ENCODE results near the gene OSTM1.

The OSTM1 gene, protein sequence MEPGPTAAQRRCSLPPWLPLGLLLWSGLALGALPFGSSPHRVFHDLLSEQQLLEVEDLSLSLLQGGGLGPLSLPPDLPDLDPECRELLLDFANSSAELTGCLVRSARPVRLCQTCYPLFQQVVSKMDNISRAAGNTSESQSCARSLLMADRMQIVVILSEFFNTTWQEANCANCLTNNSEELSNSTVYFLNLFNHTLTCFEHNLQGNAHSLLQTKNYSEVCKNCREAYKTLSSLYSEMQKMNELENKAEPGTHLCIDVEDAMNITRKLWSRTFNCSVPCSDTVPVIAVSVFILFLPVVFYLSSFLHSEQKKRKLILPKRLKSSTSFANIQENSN

DNA sequence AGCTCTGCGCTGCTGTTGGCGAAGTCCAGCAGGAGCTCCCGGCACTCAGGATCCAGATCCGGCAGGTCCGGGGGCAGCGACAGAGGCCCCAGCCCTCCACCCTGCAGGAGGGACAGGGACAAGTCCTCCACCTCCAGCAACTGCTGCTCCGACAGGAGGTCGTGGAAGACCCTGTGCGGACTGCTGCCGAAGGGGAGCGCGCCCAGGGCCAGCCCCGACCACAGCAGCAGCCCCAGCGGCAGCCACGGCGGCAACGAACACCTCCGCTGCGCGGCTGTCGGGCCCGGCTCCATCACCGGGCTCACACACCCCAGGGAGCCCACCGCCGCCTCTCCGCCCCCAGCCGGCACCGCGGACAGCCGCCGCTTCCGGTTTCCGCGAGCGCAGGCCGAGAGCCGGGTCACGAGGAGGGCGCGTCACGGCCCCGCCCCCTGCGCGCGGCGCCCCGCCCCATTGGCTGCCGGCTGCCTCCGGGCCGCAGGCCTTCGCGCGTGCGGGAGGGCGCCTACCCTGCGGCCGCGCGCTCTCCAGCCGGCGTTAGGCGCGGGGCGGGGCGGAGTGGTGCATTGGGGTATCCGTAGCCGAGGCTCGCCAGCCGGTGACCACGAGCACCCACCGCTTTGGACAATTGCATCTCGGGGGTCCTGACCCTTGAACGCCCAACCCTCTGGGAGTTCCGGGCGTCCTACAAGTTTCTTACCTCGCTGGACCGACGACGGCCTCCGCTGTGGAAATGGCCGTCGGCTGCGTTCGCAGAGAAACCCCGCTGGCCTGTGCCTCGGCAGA is at the start of gene OSTM1:
TSS of gene OSTM1 (minus strand) at position 383 of the 786 bp plus-strand sequence. CDS start at position 293, 90 bp downstream.
- no peaks in the 10 kb centered on the region for H3K9me3 ChIP-seq (ENCODE audit: insufficient read depth, low read length)
- H3K4me1 ChIP-seq (ENCODE audit: insufficient read depth, insufficient read length) = peaks cover 2% of the 10 kb centered on the region
- peaks cover 5% of the 10 kb centered on the region for H3K27me3 ChIP-seq (ENCODE audit: insufficient read depth, insufficient read length)
- peak within 1 kb of the TSS; percentile 91 for H3K4me3 ChIP-seq (ENCODE audit: insufficient read length, low read depth)
- TF ChIP-seq ZNF274 (IDR thresholded peaks at IDR 0.05; ENCODE audit: low read depth, low read length) (no peak), YY1 (IDR thresholded peaks at IDR 0.05; ENCODE audit: insufficient read depth, insufficient read length) (peak; percentile 15)
- no peaks in the 10 kb centered on the region for H3K36me3 ChIP-seq (ENCODE audit: insufficient read depth, insufficient read length, low read length)
- peak; percentile 47 for DNase-seq (ENCODE audit: low read depth, low spot score)
- H3K9ac ChIP-seq (ENCODE audit: insufficient read length, low read depth) = peak within 1 kb of the TSS; percentile 90

DNA sequence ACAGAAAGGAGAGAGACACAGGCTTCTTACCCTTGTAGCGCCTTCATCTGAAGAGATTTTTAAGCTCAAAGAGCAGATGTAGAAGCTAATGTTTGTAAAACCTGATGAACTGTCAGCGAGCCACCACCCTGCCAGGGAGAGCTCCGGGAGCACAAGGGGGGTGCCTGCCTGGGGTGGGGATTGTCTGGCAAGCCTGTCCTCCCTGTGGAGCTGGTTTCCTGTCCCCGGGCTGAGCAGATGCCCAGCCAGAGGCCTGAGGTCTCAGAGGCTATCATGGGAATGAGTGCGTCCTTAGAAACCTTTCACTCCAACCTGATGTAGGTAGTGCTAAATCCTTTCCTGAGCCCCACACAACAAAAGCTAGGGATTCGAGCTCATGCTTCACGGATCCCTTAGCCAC is 49.4 kb upstream of the OSTM1 start:
- Histone ChIP-seq H3K4me3 (ENCODE audit: insufficient read length, low read depth) (no peak overlapping the region), H3K9ac (ENCODE audit: insufficient read length, low read depth) (no peak overlapping the region), H3K9me3 (ENCODE audit: insufficient read depth, low read length) (no peaks in the 10 kb centered on the region), H3K4me1 (ENCODE audit: insufficient read depth, insufficient read length) (peaks cover 10% of the 10 kb centered on the region), H3K36me3 (ENCODE audit: insufficient read depth, insufficient read length, low read length) (no peaks in the 10 kb centered on the region), H3K27me3 (ENCODE audit: insufficient read depth, insufficient read length) (peaks cover 65% of the 10 kb centered on the region)
- DNase-seq (ENCODE audit: low read depth, low spot score) = no peak
- TF ChIP-seq SUZ12 (IDR thresholded peaks at IDR 0.05; ENCODE audit: extremely low read depth, insufficient read depth, insufficient read length) (no peak), YY1 (IDR thresholded peaks at IDR 0.05; ENCODE audit: insufficient read depth, insufficient read length) (no peak)

DNA sequence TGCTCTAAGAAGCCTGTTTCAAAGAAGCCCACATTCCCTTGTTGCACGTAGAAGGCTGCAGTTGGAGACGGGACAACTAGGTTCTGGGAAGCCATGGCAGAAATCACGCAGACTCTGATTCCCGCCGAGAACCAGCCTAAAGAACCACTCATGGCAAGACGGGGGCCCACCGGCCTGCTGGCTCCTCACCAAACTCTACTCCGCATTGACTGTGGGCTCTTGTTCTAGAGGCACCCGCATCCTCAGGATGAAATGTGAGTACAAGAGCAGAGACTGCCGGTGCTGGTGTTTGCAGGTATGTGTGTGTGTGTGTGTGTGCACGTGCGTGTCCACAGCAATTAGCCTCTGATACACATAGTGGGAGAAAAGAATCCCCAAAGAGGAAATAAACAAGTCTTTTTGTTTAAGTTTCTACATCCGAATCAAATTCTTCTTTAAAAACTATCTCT is 49.0 kb upstream of the OSTM1 start:
- no peak overlapping the region for H3K4me3 ChIP-seq (ENCODE audit: insufficient read length, low read depth)
- H3K4me1 ChIP-seq (ENCODE audit: insufficient read depth, insufficient read length) = peaks cover 12% of the 10 kb centered on the region
- H3K27me3 ChIP-seq (ENCODE audit: insufficient read depth, insufficient read length) = peaks cover 69% of the 10 kb centered on the region
- no peak overlapping the region for H3K9ac ChIP-seq (ENCODE audit: insufficient read length, low read depth)
- no peak for DNase-seq (ENCODE audit: low read depth, low spot score)
- no peaks in the 10 kb centered on the region for H3K36me3 ChIP-seq (ENCODE audit: insufficient read depth, insufficient read length, low read length)
- TF ChIP-seq YY1 (IDR thresholded peaks at IDR 0.05; ENCODE audit: insufficient read depth, insufficient read length) (no peak), ZNF274 (IDR thresholded peaks at IDR 0.05; ENCODE audit: low read depth, low read length) (no peak), SUZ12 (IDR thresholded peaks at IDR 0.05; ENCODE audit: extremely low read depth, insufficient read depth, insufficient read length) (no peak)
- H3K9me3 ChIP-seq (ENCODE audit: insufficient read depth, low read length) = no peaks in the 10 kb centered on the region

DNA sequence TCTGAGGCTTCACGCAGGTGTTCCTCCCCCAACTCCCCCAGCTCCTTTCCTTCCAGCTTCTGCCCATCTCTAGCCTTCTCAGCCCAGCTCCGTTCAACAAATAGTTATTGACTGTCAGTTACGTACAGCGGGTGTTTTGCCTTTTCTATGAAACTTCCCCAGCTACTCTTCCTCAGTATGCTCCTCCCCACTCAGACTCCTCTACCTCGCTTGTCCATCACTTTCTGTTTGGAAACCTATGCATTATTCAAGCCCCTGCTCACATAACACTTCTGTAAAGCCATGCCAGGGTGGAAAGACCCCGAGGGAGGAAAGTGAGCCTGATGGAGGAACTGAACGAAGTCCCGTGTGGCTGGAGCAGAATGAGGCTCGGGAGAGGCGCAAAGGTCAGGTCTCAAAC is 47.1 kb upstream of the OSTM1 start:
- Histone ChIP-seq H3K27me3 (ENCODE audit: insufficient read depth, insufficient read length) (peaks cover 87% of the 10 kb centered on the region), H3K9me3 (ENCODE audit: insufficient read depth, low read length) (no peaks in the 10 kb centered on the region), H3K4me1 (ENCODE audit: insufficient read depth, insufficient read length) (peaks cover 16% of the 10 kb centered on the region), H3K4me3 (ENCODE audit: insufficient read length, low read depth) (no peak overlapping the region), H3K36me3 (ENCODE audit: insufficient read depth, insufficient read length, low read length) (no peaks in the 10 kb centered on the region), H3K9ac (ENCODE audit: insufficient read length, low read depth) (no peak overlapping the region)
- no peak for TF ChIP-seq YY1 (IDR thresholded peaks at IDR 0.05; ENCODE audit: insufficient read depth, insufficient read length)
- no peak for TF ChIP-seq ZNF274 (IDR thresholded peaks at IDR 0.05; ENCODE audit: low read depth, low read length)
- TF ChIP-seq SUZ12 (IDR thresholded peaks at IDR 0.05; ENCODE audit: extremely low read depth, insufficient read depth, insufficient read length) = no peak
- no peak for DNase-seq (ENCODE audit: low read depth, low spot score)

DNA sequence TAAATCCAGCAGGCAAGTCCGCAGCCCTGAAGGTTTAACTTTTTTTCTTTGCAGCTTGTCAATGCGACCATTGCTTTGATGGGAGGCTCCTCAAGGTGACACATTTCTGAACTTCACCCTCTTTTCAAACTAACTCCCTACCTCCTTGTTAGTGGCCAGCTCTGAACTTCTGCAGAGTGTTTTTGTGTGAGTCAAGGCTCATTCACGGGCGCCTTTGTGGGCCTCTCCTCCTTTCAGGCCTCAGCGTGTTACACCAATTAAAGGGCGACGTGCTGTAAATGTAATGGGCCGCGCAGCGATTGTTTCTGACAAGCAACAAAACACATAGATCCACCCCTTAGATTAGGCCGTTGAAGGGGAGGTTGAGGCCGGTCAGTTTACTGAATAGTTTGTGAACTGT is 45.8 kb upstream of the OSTM1 start:
- Histone ChIP-seq H3K4me3 (ENCODE audit: insufficient read length, low read depth) (no peak overlapping the region), H3K36me3 (ENCODE audit: insufficient read depth, insufficient read length, low read length) (no peaks in the 10 kb centered on the region), H3K27me3 (ENCODE audit: insufficient read depth, insufficient read length) (peaks cover 94% of the 10 kb centered on the region), H3K9ac (ENCODE audit: insufficient read length, low read depth) (no peak overlapping the region), H3K9me3 (ENCODE audit: insufficient read depth, low read length) (no peaks in the 10 kb centered on the region), H3K4me1 (ENCODE audit: insufficient read depth, insufficient read length) (peaks cover 16% of the 10 kb centered on the region)
- no peak for DNase-seq (ENCODE audit: low read depth, low spot score)
- no peak for TF ChIP-seq SUZ12 (IDR thresholded peaks at IDR 0.05; ENCODE audit: extremely low read depth, insufficient read depth, insufficient read length)
- TF ChIP-seq ZNF274 (IDR thresholded peaks at IDR 0.05; ENCODE audit: low read depth, low read length) = no peak
- no peak for TF ChIP-seq YY1 (IDR thresholded peaks at IDR 0.05; ENCODE audit: insufficient read depth, insufficient read length)

DNA sequence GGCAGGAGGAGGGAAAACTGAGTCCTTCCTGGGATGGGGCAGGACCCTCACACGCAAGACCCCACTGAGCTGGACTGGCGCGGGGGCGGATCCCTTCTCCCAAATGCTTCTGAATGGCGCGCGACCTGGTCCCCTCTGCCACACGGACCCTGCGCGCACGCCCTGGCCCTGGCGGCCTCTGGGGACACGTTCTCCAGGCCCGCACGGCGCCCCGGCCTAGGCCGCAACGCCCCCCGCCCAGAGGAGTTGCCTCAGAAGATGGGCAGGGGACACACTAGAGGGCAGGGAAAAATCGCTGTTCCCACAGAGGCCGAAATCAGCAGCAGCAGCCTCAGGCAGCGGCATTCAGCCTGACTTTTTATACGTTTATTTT is 45.2 kb upstream of the OSTM1 start:
- Histone ChIP-seq H3K4me1 (ENCODE audit: insufficient read depth, insufficient read length) (peaks cover 16% of the 10 kb centered on the region), H3K4me3 (ENCODE audit: insufficient read length, low read depth) (peak overlapping the region; percentile 19)

More for the DNA sequence above, 45.2 kb upstream of the OSTM1 start:
- H3K27me3 ChIP-seq (ENCODE audit: insufficient read depth, insufficient read length) = peaks cover 96% of the 10 kb centered on the region
- no peaks in the 10 kb centered on the region for H3K36me3 ChIP-seq (ENCODE audit: insufficient read depth, insufficient read length, low read length)
- H3K9me3 ChIP-seq (ENCODE audit: insufficient read depth, low read length) = no peaks in the 10 kb centered on the region
- peak overlapping the region; percentile 36 for H3K9ac ChIP-seq (ENCODE audit: insufficient read length, low read depth)
- peak; percentile 29 for TF ChIP-seq SUZ12 (IDR thresholded peaks at IDR 0.05; ENCODE audit: extremely low read depth, insufficient read depth, insufficient read length)
- TF ChIP-seq ZNF274 (IDR thresholded peaks at IDR 0.05; ENCODE audit: low read depth, low read length) = no peak
- no peak for DNase-seq (ENCODE audit: low read depth, low spot score)
